ENCODE data around the gene FAM193B.

FAM193B gene

DNA sequence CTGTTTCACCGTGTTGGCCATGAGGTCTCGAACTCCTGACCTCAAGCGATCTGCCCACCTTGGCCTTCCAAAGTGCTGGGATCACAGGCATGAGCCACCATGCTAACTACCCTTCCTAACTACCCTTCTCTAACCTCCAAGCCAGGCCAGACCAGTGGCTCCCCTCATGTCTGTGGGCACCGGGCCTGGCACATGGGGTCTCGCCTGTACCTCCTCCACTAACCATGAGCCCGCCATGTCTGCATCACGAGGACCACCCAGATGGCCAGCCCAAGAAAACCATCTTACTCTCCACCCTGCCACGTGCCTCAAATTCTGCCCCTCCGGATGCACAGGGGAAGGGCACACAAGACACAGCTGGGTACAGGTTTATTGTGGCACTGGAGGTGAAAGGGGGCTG, 71.3 kb downstream of the FAM193B start:
- DNase-seq, result no peak

DNA sequence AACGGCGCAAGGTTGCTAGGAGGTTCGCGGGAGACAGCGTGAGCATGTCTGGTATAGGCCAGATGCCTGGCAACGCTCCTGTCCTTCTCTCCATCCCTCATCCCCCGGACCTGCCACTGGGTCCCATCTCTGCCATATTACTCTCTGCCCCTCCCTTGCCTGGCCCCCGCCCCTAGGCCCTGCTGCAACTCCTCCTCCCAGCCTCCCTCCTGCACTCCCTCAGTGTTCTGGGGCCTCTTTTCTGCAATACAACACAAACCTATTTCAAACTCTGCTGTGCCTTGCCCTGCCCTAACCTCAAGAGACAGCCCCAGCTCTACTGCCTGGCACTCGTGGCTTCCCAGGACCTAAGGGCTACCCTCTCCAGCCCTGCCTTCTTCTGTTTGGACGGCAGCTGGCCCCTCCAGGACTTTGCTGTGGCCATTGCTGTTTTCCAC, 72.0 kb downstream of the FAM193B start:
- no peak for DNase-seq

DNA sequence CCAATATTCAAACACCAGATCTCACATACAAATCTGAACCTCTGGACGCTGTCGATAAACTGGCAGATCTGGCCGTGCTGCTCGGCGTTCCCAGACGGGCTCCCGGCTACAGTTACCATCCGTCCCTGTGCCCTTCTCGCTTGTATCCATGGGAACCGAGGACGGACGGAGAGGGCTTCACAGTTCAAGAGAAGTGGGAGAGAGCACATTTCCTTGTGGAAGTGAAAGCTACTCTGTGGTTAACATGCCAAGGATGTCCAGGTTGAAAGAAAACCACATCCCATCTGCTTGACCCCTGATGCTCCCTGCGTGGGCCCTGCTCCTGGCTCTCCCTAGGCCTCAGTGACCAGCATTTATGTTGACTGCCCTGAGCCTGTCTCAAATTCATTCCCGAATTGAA, 74.6 kb downstream of the FAM193B start:
- DNase-seq, result no peak

DNA sequence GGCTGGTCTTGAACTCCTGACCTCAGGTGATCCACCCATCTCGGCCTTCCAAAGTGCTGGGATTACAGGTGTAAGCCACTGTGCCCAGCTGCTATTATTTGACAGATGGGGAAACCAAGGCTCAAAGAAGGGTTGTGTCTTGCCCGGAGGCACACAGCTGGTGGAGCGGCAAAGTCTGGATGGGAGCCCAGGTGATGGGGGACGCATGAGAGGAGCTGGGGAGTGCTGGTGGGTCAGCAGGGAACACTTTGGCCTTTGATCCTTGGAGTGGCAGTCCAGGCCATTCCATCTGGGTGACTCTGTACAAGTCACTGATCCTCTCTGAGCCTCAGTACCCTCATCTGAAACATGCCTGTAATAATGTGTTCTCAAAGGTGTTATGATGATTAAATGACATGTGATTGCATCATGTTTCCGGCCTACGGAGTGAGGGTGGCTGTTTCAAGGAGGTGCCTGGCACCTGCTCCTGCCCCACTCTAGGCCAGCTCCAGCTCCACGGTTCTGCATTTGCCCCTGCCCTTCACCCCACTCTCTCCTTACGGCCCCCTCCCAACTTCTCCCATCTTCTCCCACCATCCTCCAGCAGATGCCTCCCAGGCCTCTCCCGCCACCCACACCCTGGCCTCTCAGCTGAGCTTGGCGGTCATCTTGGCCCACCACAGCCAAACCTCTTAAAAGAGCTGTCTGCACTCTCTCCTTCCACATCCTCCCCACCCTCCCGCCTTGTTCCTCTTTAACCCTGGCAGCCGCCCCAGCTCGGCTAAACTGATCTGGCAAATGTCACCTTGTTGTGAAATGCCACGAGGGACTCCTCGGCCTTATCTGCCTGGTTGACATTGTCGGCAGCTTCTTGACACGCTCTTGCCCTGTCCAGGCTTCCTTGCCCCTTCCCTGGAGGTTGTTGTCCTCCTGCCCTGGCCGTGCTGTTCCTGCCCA, 75.4 kb downstream of the FAM193B start:
- peak; percentile 33 to 38 for DNase-seq

DNA sequence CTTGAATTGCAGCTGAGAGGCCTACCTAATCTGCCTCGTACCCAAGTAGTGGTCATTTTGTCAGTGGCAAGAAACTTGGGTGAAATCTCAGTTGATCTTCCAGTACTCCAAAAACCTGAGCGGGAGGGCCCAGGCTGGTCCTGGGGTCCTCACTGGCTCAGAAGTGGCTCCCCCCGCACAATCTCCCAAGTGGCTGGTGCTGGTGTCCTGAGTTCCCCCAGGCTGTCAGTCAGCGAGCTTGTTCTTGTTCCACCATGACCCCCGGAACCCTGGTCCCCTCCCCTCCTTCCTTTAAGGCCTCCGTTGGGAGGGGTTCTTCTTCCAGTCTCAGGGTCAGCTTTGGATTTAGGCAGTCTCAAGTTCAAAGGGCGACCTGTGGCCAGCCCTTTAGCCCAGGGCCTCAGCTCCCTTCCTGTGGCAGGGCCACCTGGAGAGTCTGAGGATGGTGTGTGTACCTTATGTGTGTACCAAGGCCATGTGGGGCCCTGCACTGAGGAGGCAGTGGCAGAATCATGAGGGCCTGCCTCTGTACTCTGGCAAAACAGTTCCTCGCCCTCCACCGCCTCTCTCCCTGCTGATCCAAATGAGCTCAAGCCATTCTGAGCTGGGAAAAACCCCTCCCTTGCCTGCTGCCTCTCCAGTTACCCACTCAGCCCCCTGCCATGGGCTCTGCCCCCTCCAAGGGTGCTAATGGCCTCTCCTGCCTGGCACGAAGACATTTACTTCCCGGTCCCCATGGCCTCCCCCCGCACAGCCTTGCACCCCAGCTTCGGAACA, 76.5 kb downstream of the FAM193B start:
- no peak for DNase-seq

DNA sequence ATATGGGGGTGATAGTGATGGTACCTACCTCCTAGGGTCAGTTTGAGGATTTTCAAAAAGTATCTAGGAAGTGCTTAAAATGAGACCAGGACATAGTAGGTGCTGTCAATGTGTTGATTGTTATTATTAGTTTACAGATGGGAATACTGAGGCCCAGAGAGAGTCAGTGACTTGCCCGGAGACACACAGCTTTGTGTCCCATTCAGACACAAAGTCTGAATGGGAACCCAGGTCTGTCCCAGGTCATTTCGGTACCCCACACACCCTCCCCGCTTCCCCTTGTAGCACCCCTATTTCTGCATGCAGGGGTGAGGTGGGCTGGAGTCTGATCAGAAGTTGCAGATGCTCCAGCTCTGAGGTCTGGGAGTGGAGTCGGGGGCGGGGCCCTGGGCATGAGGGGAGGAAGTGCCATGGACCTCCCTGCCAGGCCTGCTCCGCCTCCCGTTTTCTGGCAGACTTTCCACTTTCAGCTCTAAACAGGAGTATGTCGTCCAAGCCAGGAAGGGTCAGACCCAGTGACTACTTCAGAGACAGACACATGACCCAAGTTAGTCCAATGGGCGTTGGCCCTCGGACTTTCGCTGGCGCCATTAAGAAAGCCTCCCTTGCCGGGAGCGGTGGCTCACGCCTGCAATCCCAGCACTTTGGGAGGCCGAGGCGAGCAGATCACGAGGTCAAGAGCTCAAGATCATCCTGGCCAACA, 77.7 kb downstream of the FAM193B start:
- DNase-seq, result no peak

DNA sequence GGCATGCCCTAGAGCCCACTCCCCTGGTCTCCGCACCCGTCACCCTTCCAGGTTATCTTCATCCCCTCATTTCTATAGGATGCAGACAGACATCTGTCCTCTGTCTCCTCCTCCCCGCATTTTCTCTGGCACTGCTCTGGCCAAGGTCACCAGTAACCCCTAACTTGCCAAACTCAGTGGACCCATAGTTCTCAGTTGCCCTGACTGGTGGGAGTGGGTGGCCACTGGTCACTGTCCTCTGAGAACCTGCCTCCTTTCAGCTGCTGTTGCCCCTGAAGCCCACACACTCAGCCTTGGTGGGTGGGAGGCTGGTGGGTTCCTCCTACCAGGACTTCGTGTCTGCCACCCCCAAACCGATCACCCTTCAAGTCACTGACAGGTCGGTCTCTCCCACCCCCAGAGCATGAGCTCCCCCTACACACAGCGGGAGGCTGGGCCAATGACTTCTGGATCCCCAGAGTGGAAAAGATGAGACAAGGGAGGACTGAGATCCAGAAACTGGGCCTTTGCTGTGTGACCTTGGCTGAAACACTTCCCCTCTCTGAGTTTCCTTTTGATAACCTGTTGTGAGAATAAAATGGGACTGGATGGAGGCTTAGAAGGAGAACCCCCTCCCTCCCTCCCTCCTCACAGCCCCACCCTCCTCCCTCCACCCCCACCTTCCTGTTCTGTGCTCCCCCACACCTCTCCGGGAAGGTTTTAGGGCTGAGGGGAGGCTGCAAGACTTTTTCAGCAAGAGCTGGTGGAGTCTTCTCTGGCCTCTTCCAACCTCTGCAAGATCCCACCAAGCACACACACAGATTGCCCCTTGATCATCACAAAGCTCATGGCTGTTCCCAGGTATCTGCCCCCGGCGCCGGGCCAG, 78.6 kb downstream of the FAM193B start:
- DNase-seq, result no peak

DNA sequence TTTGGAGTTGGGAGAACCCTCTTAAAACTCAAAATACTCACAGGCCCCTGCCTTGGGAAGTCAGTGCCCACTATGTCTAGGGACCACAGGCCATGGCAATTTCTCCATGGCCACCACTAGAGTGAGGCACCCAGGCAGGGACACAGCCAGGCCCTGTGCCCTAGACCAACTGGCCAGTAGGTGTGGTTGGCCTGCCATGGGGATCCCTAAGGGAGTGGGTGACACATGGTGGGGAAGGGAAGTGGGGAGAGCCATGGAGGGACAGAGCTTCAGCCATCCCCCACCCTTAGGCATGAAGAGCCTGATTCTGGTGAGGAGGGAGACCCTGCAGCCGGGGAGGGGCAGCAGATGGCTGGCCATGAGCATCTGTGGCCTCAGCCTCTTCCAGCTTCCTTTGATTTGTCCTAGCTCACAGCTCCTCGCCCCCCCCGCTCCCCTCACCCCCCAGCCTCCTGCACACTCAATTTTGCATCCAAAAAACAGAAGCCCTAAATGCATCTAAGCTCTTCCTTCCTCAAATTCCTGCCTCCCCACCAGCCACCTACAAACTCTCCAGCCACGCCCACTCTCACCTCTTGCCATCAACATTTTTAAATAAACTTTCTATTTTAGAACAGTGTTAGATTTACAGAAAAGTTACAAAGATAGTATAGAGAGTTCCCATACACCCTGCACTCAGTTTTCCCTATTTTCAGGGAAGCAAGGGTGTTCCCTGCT, 79.4 kb downstream of the FAM193B start:
- no peak for DNase-seq

DNA sequence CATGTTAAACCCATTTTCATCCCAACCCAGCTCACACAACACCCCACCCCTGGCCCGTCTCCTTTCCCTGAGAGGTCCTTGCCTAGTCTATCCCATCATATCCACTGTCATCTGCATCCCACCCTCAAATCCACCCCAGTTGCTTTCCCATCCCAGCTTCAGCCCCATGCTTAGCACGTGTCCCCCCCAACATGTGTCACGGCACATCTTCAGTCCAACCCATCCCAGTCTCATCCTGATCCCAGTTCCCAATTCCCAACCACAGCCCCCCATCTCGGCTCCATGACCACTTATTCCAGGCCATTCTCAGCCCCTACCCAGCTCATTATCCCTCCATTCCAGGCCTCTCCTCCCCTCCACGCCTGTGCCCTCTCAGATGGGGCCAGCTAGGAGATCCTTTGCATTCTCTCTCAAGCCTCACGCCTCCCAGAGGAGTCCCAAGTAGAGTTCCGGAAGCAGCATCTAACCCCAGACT, 80.3 kb downstream of the FAM193B start:
- DNase-seq, result no peak

DNA sequence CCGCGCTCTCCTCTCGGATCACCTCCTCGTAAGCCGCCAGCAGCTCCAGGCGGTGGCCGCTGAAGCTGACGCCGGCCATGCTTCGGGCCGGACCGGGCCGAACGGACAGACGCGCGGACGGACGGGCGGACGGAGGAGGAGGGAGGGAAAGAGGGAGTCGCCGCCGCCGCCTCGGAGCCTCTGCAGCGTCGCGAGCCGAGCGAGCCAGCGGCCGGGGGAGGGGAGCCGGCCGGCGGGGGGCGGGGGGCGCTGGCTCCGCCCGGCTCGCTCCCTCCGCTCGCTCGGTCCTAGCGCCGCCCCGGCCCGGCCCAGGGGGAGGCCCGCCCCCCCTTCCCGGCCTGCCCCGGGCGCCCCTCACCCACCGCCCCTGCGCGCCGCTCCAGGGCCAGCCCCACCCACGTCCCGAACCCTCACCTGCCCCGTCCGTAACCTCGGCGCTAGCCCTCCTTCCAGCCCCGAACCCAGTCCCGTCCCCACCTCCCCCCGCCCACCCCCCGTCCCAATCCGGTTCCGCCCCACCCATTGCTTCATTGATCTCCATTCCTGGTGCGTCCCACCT, 80.8 kb downstream of the FAM193B start, which contains the start of gene DBN1:
Gene DBN1, minus strand, starts transcription at position 192 of the 559 bp plus-strand sequence. Its CDS starts 113 bp downstream, at position 79.
- no peak for DNase-seq

DNA sequence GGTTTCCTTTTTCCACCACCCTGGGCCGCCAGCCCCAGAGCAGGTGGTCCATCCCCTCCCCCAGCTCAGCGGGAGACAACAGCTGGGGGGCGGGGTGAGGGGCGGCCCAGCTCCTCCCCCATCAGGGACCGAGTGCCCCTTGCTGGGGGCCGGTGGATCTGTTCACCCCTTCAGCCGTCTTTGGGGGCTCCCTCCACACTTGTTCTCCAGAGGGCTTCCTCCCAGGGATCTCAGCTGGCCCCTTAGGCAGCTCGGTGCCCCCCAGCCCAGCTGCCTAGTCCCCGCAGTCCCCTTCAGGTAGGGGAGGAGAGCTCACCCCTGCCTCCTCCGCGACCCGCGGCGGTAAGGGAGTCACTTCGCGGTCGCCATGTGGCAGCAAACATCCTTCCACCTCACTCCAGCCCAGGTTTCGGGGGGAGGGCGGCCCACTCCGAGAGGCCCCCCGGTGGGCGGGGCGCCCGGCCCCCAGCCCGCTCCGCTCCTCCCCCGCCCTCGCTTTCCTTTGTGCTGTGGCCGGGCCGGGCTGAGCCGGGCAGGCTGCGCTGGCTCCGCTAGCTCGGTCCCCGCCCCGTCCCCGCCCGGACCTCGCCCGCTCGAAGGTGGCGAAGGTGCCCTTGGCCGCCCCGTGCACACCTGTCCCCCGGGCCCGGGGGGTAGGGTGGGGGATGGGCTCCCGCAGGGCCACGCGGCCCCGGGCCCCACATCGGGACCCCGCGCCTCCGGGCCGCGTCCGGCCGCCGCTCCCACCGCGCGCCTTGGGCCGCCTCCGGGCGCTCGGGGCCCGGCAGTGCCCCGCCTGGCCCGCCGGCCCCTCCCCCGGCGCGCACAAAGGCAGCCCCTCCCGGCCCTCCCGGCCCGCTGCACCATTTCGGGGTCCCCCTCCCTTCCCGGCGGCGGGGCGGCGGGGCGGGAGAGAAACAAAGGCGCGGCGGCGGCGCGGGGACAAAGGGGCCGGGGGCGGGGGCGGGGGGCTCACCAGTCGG, 81.6 kb downstream of the FAM193B start:
- peak; percentile 28 to 44 for DNase-seq

DNA sequence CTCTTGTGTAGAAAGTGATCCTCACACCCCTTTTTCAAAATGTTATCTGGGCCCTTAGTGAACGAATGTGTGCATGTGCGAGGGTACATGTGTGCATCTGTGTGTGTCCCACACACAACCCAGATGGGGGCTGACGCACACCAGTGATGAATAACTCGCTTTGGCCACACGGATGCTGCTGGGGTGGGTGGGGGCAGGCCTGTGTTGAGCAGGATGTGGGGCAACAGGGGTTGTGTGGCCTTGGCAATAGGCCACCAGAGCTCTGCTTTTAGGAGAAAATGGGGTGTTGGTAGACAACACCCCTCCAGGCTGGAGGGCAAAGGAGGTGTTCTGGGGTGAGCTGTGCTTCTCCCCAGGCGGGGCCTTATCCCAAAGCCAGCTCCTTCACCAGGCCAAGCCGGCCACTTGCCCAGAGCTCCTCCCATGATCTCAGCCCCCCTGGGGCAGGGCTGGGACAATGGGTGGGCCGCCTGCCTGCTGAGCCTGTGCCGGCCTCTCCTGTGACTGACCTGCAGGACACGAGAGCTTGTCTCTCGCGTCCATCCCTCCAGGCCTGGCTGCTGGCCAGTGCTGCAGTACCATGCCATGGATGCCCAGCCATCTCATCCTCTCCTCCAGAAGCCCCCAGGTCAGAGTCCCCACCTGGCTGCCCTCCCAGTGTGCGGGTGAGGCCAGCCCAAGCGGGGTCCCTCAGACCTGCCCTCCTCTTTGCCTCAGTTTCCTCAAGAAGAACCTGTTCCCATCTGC, 82.6 kb downstream of the FAM193B start:
- DNase-seq, result no peak

DNA sequence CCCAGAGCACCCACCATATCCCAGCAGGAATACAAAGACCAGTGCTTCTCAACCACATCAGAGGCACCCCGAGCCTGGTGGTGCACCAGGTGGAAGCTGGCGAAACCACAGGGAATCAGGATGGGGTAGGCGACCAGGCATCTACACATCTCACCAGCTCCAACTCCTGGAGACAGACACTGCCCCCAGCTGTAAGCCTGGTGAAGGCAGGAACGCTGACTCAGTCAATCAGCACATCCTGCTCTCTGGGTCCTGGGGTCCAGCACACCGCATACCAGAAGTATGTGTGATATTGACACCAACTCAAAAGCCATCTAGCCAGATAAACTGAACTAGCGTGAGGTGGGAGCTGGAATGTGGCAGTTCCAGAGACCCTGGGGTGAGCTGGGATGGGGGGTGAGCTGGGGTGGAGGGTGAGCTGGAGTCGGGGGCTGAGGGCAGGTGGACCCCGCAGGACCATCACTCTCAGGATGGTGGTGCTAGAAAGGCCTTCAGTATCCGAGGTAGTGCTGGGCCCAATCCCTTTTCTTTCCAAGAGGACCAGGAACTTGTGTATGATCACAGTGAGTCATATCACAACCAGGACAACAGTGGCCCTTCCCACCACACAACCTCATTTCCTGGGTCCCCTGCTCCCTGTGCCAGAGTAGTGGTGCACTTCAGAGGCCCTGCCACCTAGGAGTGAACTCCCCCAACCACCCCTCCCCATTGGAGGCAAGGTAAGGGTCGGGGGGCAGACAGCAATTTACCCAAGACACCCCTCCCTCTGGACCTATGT, 83.4 kb downstream of the FAM193B start:
- DNase-seq, result no peak
